Gastrocnemius medialis (tissue), 4 donors: ENCODE measurements around the gene RANBP10. TPM values are rescaled to one million over a fixed set of nuclear protein-coding genes. Genes with fewer than 3 reads are reported as not detected.
A peak's percentile ranks its signal among the peaks of the same experiment; 100 is the strongest.

Experiments used
- ATAC-seq, 2 donors: fragments of 150-250 bp; one replicate each; pipeline ENCODE4 v1.9.1; 2016
- DNase-seq, 2 donors: peaks; one replicate each; pipeline ENCODE4 v3.0.0-alpha.2; 2019
- H3K27ac ChIP-seq, 4 donors: fragments of 200-600 bp; sonication (generic); 1 replicate in 1 of 4; 2 replicates in 3 of 4; pipeline ENCODE4 v1.5.1; 2016 to 2018; ENCODE audit warnings: mild to moderate bottlenecking in 2 of 4, moderate library complexity in 1 of 4
- H3K27me3 ChIP-seq, 3 donors: fragments of 200-600 bp; sonication (generic) in 2 of 3; 1 replicate in 1 of 3; 2 replicates in 2 of 3; pipeline versions ENCODE4 v1.5.1 to v1.6.0; 2016 to 2019; ENCODE audit warnings: mild to moderate bottlenecking in 1 of 3, moderate library complexity in 1 of 3
- H3K36me3 ChIP-seq, 2 donors: fragments of 200-600 bp; sonication (generic) in 1 of 2; one replicate each; pipeline ENCODE4 v1.5.1; 2017 to 2018
- H3K4me1 ChIP-seq, 2 donors: fragments of 200-600 bp; sonication (generic) in 1 of 2; one replicate each; pipeline ENCODE4 v1.5.1; 2016 to 2017; ENCODE audit warnings: mild to moderate bottlenecking in 2 of 2
- H3K4me3 ChIP-seq, 4 donors: fragments of 200-600 bp; sonication (generic) in 3 of 4; 1 replicate in 1 of 4; 2 replicates in 3 of 4; pipeline ENCODE4 v1.5.1; 2016 to 2019; ENCODE audit warnings: mild to moderate bottlenecking in 2 of 4
- H3K9me3 ChIP-seq, 3 donors: fragments of 200-600 bp; sonication (generic) in 2 of 3; 1 replicate in 1 of 3; 2 replicates in 2 of 3; pipeline ENCODE4 v1.5.1; 2016 to 2019
- CTCF ChIP-seq, 5 experiments: fragments of 450-650 bp in 3 of 5; fragments of 200-600 bp in 2 of 5; sonication (generic) in 2 of 5; IDR thresholded peaks in 4 of 5; conservative IDR thresholded peaks in 1 of 5; 1 replicate in 4 of 5; 2 replicates in 1 of 5; pipeline ENCODE4 v1.5.1; 2016 to 2019; ENCODE audit warnings: antibody characterized with exemption in 5 of 5, mild to moderate bottlenecking in 3 of 5, moderate library complexity in 3 of 5
- POLR2A ChIP-seq, 2 donors: fragments of 450-650 bp; IDR thresholded peaks; one replicate each; pipeline ENCODE4 v1.6.1; 2017; ENCODE audit warnings: antibody characterized with exemption in 2 of 2, mild to moderate bottlenecking in 2 of 2, moderate library complexity in 2 of 2
- in situ Hi-C, 4 donors: fragments of 200-750 bp; cut with MboI; loops; one replicate each; pipeline versions ENCODE4 v1.15.0 to v1.8.0; 2017; ENCODE audit warnings: low sequenced_read_pairs in 4 of 4
- intact Hi-C: fragments of 100-400 bp; cut with DNase I; formaldehyde crosslinking; loops from one replicate; pipeline ENCODE4 v1.15.1; 2023; ENCODE audit warnings: low total_unique reads
- total RNA-seq, 4 donors: library from RNA; depleted of rRNA; stranded (reverse); fragments of >200 nt; gene quantifications; one replicate each; pipeline versions ENCODE4 v1.1.0 to v1.2.3, GENCODE V29; 2016

Gene RANBP10
- total RNA-seq, 4 donors from 2014 or later: 12.6 to 46.6 (median 14.8) TPM

GRCh38 chr16:67719048-67719777 lies 87.1 kb downstream of the RANBP10 start, which contains the start of gene GFOD2:
Gene GFOD2, minus strand, starts transcription at chr16:67719316. Its CDS starts 33,601 bp downstream, at chr16:67685715.
- intact Hi-C loops: loop anchor here (2.0 to 5.0 kb wide), 2 partner anchors 46 to 53 kb away; no protein-coding TSS in a partner anchor
- DNase-seq (peak; percentile 94 to 95), ATAC-seq (peak; percentile 94 to 96)
- Histone ChIP-seq H3K27me3 (no peaks in the 10 kb centered on the region), H3K4me1 (peaks cover 16 to 28% of the 10 kb centered on the region in 2 donors), H3K9me3 (no peaks in the 10 kb centered on the region), H3K27ac (peak within 1 kb of the TSS; percentile 90 to 97 (median 93)), H3K4me3 (peak within 1 kb of the TSS; percentile 77 to 96 (median 88)), H3K36me3 (no peaks in the 10 kb centered on the region)
- TF ChIP-seq CTCF (IDR thresholded peaks at IDR 0.05 in 4 of 5, conservative IDR thresholded peaks at IDR 0.05 in 1 of 5): peak in 1 of 5 experiments; percentile 26
- TF ChIP-seq POLR2A (IDR thresholded peaks at IDR 0.05): peak; percentile 92 to 95
- in situ Hi-C loops: no loop called here

- ATAC-seq (no peak), DNase-seq (no peak)
- no peak for TF ChIP-seq POLR2A (IDR thresholded peaks at IDR 0.05)
- no peak for TF ChIP-seq CTCF (IDR thresholded peaks at IDR 0.05 in 4 of 5, conservative IDR thresholded peaks at IDR 0.05 in 1 of 5)
- intact Hi-C loops (loop anchor here (2.0 to 5.0 kb wide), 2 partner anchors 46 to 54 kb away; no protein-coding TSS in a partner anchor), in situ Hi-C loops (no loop called here)
- H3K4me1 ChIP-seq: peaks cover 16 to 28% of the 10 kb centered on the region in 2 donors
- H3K9me3 ChIP-seq: no peaks in the 10 kb centered on the region
- peak overlapping the region; percentile 90 to 97 (median 93) for H3K27ac ChIP-seq
- H3K27me3 ChIP-seq: no peaks in the 10 kb centered on the region
- H3K36me3 ChIP-seq: no peaks in the 10 kb centered on the region
- H3K4me3 ChIP-seq: peak overlapping the region; percentile 77 to 96 (median 88)
Observed at GRCh38 chr16:67718668-67719047, 87.7 kb downstream of the RANBP10 start.

GRCh38 chr16:67716097-67716496 lies 90.3 kb downstream of the RANBP10 start:
- no peaks in the 10 kb centered on the region for H3K27me3 ChIP-seq
- in situ Hi-C loops (no loop called here), intact Hi-C loops (loop anchor here (5.0 kb wide), 1 partner anchor 56 kb away; no protein-coding TSS in a partner anchor)
- H3K36me3 ChIP-seq: no peaks in the 10 kb centered on the region
- H3K4me1 ChIP-seq: peaks cover 16 to 28% of the 10 kb centered on the region in 2 donors
- TF ChIP-seq POLR2A (IDR thresholded peaks at IDR 0.05) (no peak), CTCF (IDR thresholded peaks at IDR 0.05 in 4 of 5, conservative IDR thresholded peaks at IDR 0.05 in 1 of 5) (no peak)
- ATAC-seq (no peak), DNase-seq (no peak)
- no peak overlapping the region for H3K4me3 ChIP-seq
- no peaks in the 10 kb centered on the region for H3K9me3 ChIP-seq
- no peak overlapping the region for H3K27ac ChIP-seq

- intact Hi-C loops (no loop called here), in situ Hi-C loops (no loop called here)
- ATAC-seq (no peak), DNase-seq (no peak)
- H3K36me3 ChIP-seq: no peaks in the 10 kb centered on the region
- H3K4me3 ChIP-seq: no peak overlapping the region
- peaks cover 10 to 15% of the 10 kb centered on the region in 2 donors for H3K4me1 ChIP-seq
- no peak overlapping the region for H3K27ac ChIP-seq
- no peak for TF ChIP-seq POLR2A (IDR thresholded peaks at IDR 0.05)
- no peak for TF ChIP-seq CTCF (IDR thresholded peaks at IDR 0.05 in 4 of 5, conservative IDR thresholded peaks at IDR 0.05 in 1 of 5)
- no peaks in the 10 kb centered on the region for H3K27me3 ChIP-seq
- no peaks in the 10 kb centered on the region for H3K9me3 ChIP-seq
Observed at GRCh38 chr16:67714522-67714921, 91.8 kb downstream of the RANBP10 start.
